IPS DF 6.9 (cell line): Measurements from ENCODE around the gene TANGO6.

Source experiments
- DNase-seq: peaks from one replicate; pipeline ENCODE4 v3.0.0-alpha.2; 2013; ENCODE audit warnings: low read depth, low spot score
- H3K27ac ChIP-seq: one replicate; pipeline ENCODE4 v1.5.1; 2013; ENCODE audit warnings: low read length, control low read depth
- H3K27me3 ChIP-seq: 2 replicates; pipeline ENCODE4 v1.6.1; 2013; ENCODE audit warnings: mild to moderate bottlenecking, low read length; ENCODE audit not compliant: control insufficient read depth, insufficient read depth
- H3K36me3 ChIP-seq: 2 replicates; pipeline ENCODE4 v1.6.1; 2013; ENCODE audit warnings: low read length; ENCODE audit not compliant: control insufficient read depth, insufficient read depth
- H3K4me1 ChIP-seq: 2 replicates; pipeline ENCODE4 v1.6.1; 2013; ENCODE audit warnings: low read length; ENCODE audit not compliant: control insufficient read depth, insufficient read depth
- H3K4me3 ChIP-seq: 2 replicates; pipeline ENCODE4 v1.5.1; 2013; ENCODE audit warnings: mild to moderate bottlenecking, low read length
- H3K9me3 ChIP-seq: 2 replicates; pipeline ENCODE4 v1.6.1; 2013; ENCODE audit warnings: low read length, inconsistent platforms; ENCODE audit not compliant: control insufficient read depth, insufficient read depth
- WGBS: extraction: QIAGEN DNeasy Blood & Tissue Kit; methylation state at CpG from one replicate; pipeline ENCODE4 v1.1.7; 2013; ENCODE audit warnings: mixed read lengths, missing lambda C conversion rate; ENCODE audit not compliant: insufficient read length, insufficient coverage; 5-methylcytosine and 5-hydroxymethylcytosine counted together

TANGO6 gene

DNA sequence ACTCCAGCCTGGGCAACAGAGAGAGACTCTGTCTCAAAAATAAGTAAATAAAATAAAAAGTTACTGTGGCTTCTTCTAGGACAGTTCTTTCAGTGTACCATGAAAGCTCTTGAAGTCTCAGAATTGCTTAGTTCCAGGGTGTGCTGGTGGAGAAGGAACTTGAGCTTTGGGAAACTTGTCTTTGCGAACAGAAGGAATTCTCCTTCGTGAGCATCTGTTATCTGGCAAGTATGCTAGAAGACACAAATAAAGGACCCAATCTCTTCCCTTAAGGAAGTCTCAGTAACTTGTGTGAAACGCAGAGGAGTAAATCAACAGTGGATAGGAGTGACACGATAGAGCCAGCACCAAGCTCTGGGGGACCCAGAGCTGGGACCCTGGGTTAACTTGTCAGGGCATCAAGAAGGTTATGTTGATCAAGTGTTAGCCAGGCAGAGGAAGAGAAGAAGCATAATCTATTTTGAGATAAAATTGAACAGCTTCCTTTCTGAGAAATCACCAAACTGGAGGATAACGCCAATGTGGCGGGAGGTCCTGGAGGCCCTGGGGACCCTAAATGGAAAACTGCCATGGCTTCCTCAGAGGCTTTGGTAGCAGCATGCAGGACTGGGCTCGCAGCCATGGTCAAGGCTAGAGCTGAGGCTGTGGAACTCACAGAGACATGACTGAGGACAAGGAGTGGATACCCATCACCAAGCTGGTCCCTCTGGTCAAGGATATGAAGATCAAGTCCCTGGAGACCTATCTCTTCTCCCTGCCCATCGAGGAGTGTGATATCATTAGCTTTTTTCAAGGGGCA is 190.0 kb downstream of the TANGO6 start:
- no peak for DNase-seq
- no peak overlapping the region for H3K4me3 ChIP-seq
- H3K4me1 ChIP-seq, result no peaks in the 10 kb centered on the region
- H3K27me3 ChIP-seq, result no peaks in the 10 kb centered on the region
- H3K9me3 ChIP-seq, result no peaks in the 10 kb centered on the region
- WGBS, result no CpG with 5 or more reads among the region's 8 CpGs
- no peaks in the 10 kb centered on the region for H3K36me3 ChIP-seq
- no peak overlapping the region for H3K27ac ChIP-seq

DNA sequence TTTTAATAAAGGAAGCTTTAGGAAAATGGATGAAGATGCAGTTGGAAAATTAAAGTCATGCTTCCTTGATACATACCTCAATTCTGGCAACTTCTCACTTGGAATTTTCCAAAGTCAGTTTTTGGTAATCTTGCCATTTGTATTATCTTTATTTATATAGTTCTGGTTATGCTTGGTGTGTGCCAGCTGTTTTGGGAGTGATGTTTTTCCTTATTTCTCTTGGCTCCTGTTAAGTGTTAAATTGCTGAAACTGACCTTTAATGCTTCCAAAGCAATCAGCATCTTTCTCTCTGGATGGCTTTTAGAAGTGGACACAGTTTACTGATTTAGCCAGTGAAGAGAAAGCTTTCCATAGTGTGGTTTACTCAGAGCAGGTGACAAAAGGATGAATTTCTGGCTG is 192.0 kb downstream of the TANGO6 start:
- Histone ChIP-seq H3K4me3 (no peak overlapping the region), H3K27ac (no peak overlapping the region), H3K9me3 (no peaks in the 10 kb centered on the region), H3K27me3 (no peaks in the 10 kb centered on the region), H3K36me3 (no peaks in the 10 kb centered on the region), H3K4me1 (no peaks in the 10 kb centered on the region)
- no peak for DNase-seq

DNA sequence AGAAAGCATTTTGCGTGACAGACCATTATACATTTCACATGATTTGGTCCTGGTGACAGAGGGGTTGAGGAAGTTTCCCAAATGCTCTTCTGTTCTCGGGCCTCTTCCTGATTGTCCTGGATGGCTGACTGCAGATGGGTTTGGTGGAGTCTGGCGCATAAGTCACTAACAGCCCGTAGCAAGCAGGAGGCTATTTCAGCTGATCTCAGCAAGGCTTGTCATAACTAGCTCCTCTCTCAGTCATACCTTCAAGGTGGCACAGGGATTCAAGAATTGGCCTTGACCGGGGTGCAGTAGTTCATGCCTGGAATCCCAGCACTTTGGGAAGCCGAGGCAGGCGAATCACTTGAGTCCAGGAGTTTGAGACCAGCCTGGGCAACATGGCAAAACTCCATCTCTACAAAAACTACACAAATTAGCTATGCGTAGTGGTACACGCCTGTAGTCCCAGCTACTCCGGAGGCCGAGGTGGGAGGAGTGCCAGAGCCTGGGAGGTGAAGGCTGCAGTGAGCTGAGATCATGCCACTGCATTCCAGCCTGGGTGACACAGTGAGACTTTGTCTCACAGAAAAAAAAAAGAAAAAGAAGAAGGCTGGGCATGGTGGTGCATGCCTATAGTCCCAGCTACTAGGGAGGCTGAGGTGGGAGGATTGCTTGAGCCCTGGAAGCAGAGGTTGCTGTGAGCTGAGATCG is 193.2 kb downstream of the TANGO6 start:
- DNase-seq, result no peak
- no peaks in the 10 kb centered on the region; the same call in 1 of the 2 replicates for H3K36me3 ChIP-seq
- WGBS, result no CpG with 5 or more reads among the region's 12 CpGs
- no peak overlapping the region for H3K4me3 ChIP-seq
- no peaks in the 10 kb centered on the region for H3K27me3 ChIP-seq
- H3K4me1 ChIP-seq, result no peaks in the 10 kb centered on the region
- no peaks in the 10 kb centered on the region for H3K9me3 ChIP-seq
- no peak overlapping the region for H3K27ac ChIP-seq

DNA sequence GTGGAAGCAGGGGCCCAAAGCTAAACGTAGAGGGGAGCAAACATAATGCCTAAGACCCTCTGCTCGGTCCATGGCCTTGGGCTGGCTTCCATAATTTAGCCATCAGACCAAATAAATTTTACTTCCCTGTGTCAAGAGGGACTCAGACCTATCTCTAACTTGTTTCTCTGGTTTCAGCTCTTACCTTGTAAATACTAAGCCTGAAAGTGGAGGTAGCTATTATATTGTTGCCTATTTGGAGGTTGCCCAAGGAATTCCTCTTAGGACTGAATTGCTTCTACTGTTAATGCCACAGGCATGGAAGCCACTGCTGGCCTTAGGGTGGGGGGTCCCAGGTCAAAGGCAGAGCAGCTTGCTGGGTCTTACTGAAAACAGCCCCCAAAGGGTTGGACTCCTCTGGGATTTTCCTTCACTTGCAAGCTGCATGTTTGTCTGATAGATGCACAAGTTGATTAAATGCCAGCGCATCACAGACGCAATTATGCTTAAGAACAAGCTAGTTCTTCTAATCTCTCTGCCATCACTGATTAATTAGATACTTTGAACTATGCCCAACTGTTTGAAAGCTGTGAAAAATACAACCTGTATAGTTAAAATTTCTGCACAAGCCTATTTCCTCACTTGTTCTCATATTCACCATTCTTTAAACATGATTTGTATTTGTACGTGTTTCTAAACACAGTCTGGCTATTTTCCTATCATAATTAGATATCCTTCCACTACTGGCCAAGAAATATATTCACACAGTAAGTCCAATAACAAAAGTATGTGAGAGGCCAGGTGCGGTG is 194.2 kb downstream of the TANGO6 start:
- WGBS, result no CpG with 5 or more reads among the region's 6 CpGs
- H3K27me3 ChIP-seq, result no peaks in the 10 kb centered on the region
- no peak overlapping the region for H3K4me3 ChIP-seq
- no peak for DNase-seq
- no peak overlapping the region for H3K27ac ChIP-seq
- no peaks in the 10 kb centered on the region; the same call in 1 of the 2 replicates for H3K36me3 ChIP-seq
- H3K4me1 ChIP-seq, result no peaks in the 10 kb centered on the region
- H3K9me3 ChIP-seq, result no peaks in the 10 kb centered on the region

DNA sequence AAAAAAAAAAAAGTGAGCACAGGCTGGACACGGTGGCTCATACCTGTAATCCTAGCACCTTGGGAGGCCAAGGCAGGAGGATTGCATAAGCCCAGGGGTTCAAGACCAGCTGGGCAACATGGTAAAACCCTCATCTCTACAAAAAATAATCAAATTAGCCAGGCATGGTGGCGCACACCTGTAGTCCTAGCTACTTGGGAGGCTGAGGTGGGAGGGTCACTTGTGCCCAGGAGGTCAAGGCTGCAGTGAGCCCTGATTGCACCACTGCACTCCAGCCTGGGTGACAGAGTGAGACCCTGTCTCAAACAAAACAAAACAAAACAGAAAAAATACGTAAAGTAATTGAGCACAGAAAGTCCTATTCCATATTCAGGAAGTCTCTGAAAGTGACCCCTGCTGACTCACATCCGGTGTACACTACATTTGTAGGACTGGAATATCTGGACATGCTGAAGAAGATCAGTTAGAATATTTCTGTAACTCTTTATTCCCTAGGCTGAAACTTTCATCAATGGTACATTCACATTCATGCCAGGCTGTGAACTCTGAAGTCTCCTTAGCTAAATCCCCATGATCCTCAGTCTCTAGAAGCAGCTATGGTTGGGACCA is 196.1 kb downstream of the TANGO6 start:
- no peaks in the 10 kb centered on the region for H3K27me3 ChIP-seq
- WGBS, result no CpG with 5 or more reads among the region's 4 CpGs
- DNase-seq, result no peak
- H3K27ac ChIP-seq, result no peak overlapping the region
- H3K4me1 ChIP-seq, result no peaks in the 10 kb centered on the region
- H3K9me3 ChIP-seq, result no peaks in the 10 kb centered on the region
- H3K36me3 ChIP-seq, result no peaks in the 10 kb centered on the region; the same call in 1 of the 2 replicates
- no peak overlapping the region for H3K4me3 ChIP-seq

DNA sequence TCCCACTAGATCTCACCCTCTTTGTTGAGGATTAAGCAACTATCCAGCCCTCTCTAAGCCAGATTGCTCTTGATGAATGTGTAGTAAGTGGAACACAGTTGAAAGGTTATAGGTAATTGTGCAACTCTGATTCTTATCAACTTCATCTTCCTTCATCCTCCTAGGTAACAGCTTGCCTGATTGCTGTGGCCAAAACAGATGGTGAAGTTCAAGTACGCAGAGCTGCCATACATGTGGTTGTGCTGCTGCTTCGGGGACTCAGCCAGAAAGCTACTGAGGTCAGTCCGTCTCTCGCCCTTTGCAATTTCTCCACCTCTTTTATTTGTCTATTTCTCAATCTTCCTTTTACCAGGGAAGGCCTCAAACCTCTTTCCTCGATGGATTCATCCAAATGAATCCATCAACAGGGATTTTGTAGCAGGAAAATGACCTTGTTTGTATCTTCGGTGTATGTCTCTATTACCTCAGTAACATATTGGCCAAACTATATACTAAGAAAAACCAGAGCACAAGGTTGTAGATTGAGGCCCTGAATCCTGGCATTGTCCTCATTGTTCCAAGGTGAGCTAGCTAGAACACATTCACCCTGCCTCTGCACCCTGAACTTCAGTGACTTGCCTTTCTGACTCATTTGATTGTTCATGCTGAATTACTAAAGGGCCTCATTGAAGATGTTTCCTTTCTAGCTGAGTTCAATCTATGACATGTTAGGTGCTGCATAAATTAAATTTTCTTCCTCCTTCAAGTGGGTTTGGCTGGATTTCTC is 197.0 kb downstream of the TANGO6 start:
- no CpG with 5 or more reads among the region's 6 CpGs for WGBS
- H3K36me3 ChIP-seq, result no peaks in the 10 kb centered on the region; the same call in 1 of the 2 replicates
- H3K4me1 ChIP-seq, result no peaks in the 10 kb centered on the region
- H3K4me3 ChIP-seq, result no peak overlapping the region
- no peak overlapping the region for H3K27ac ChIP-seq
- no peaks in the 10 kb centered on the region for H3K9me3 ChIP-seq
- DNase-seq, result no peak
- no peaks in the 10 kb centered on the region for H3K27me3 ChIP-seq

DNA sequence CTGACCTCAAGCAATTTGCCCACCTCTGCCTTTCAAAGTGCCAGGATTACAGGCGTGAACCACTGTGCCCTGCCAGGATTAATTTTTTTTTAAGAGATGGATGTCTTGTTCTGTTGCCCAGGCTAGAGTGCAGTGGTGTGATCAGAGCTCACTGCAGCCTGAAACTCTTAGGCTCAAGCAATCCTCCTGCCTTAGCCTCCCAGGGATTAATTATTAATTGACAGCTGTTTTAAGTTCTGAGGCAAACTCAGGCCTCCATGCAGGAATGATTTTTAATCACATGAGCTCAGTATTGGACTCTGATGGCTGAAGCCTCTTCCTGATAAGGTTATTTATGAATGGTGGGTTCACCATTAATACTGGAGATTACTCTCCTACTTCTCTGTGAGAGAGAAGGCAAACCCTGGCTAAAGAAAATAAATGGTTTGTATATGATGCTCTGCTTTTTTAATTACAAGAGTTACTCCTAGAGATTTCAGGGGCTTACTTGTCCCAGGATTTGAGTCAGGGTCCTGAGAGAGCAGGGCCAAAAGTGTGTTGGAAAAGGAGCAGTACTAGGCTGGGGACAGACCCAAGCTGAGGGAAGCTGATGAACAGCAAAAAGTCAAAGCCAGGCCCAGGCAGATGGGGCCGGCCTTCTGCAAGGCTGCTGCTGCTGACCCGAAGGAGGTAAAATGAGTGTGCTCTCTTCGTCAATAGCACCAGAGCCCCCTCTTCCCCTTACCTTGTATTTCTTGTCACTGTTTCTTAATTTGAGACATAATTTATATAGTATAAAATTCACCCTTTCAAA is 205.2 kb downstream of the TANGO6 start:
- no CpG with 5 or more reads among the region's 4 CpGs for WGBS
- Histone ChIP-seq H3K27ac (no peak overlapping the region), H3K9me3 (no peaks in the 10 kb centered on the region), H3K4me1 (no peaks in the 10 kb centered on the region), H3K4me3 (no peak overlapping the region), H3K27me3 (no peaks in the 10 kb centered on the region), H3K36me3 (no peaks in the 10 kb centered on the region)
- DNase-seq, result no peak

DNA sequence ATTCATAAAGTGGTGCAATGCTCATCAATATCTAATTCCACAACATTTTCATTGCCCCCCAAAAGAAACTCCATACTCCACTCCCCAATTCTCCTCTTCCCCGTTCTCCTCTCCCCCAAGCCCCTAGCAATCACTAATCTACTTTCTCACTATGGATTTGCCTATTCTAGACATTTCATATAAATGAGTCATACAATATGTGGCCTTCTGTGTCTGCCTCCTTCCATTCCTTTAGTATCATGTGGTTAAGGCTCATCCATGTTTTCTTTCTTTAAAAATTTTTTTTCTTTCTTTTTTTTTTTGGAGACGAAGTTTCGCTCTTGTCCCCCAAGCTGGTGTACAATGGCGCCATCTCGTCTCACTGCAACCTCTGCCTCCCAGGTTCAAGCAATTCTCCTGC is 205.8 kb downstream of the TANGO6 start:
- WGBS, result 100% methylated on average over 1 of the region's 5 CpGs
- H3K36me3 ChIP-seq, result no peaks in the 10 kb centered on the region
- H3K4me1 ChIP-seq, result no peaks in the 10 kb centered on the region
- no peak overlapping the region for H3K4me3 ChIP-seq
- no peaks in the 10 kb centered on the region for H3K9me3 ChIP-seq
- no peaks in the 10 kb centered on the region for H3K27me3 ChIP-seq
- H3K27ac ChIP-seq, result no peak overlapping the region
- no peak for DNase-seq

DNA sequence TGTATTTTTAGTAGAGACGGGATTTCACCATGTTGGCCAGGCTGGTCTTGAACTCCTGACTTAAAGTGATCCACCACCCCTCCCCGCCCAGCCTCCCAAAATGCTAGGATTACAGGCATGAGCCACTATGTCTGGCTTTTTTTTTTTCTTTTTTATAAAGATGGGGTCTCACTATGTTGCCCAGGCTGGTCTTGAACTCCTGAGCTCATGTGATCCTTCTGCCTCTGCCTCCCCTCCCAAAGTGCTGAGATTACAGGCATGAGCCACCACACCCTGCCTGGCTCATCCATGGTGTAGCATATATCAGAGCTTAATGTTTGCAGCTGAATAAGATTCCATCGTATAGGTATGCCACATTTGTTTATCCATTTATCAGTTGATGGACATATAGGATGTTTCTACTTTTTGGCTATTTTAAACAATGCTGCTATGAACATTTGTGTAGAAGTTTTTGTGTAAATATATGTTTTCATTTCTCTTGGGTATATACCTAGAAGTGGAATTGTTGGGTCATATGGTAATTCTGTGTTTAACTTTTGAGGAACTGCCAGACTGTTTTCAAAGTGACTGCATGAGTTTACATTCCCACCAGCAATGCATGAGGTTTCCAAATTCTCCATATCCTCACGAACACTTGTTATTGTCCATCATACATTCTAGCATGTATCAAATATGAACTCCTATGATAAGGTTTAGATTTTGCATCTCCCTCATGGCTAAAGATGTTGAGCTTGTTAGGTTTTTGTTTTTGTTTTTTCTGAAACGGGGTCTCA is 206.5 kb downstream of the TANGO6 start:
- H3K27ac ChIP-seq, result no peak overlapping the region
- H3K9me3 ChIP-seq, result no peaks in the 10 kb centered on the region
- no peak overlapping the region for H3K4me3 ChIP-seq
- no peak for DNase-seq
- no peaks in the 10 kb centered on the region for H3K36me3 ChIP-seq
- no peaks in the 10 kb centered on the region for H3K4me1 ChIP-seq
- H3K27me3 ChIP-seq, result no peaks in the 10 kb centered on the region
- no CpG with 5 or more reads among the region's 5 CpGs for WGBS
